SJSA1 (cell line): ENCODE measurements around the gene PLB1. TPM values are rescaled to one million over a fixed set of nuclear protein-coding genes. Genes with fewer than 3 reads are reported as not detected.
A peak's percentile ranks its signal among the peaks of the same experiment; 100 is the strongest.

ENCODE experiments used
- DNase-seq, 2 experiments: peaks; one replicate each; pipeline ENCODE4 v3.0.0-alpha.2; 2015 to 2020; ENCODE audit warnings: low spot score in 2 of 2, low read depth in 1 of 2
- H3K27ac ChIP-seq: fragments of 250-450 bp; sonication (Bioruptor Pico); 2 replicates; pipeline ENCODE4 v1.5.1; 2020; ENCODE audit warnings: mild to moderate bottlenecking, moderate library complexity
- H3K27me3 ChIP-seq: fragments of 250-450 bp; sonication (Bioruptor Pico); replicated peaks from 2 replicates; pipeline ENCODE4 v1.5.1; 2020; ENCODE audit warnings: mild to moderate bottlenecking, moderate library complexity
- H3K36me3 ChIP-seq: fragments of 250-450 bp; sonication (Bioruptor Pico); 2 replicates; pipeline ENCODE4 v1.5.1; 2020; ENCODE audit warnings: mild to moderate bottlenecking
- H3K4me1 ChIP-seq: fragments of 250-450 bp; sonication (Bioruptor Pico); replicated peaks from 2 replicates; pipeline ENCODE4 v1.6.1; 2021; ENCODE audit warnings: mild to moderate bottlenecking
- H3K4me3 ChIP-seq: fragments of 250-450 bp; sonication (Bioruptor Pico); 2 replicates; pipeline ENCODE4 v1.5.1; 2020; ENCODE audit warnings: mild to moderate bottlenecking
- H3K9me3 ChIP-seq: fragments of 250-450 bp; sonication (Bioruptor Pico); replicated peaks from 2 replicates; pipeline ENCODE4 v1.5.1; 2020; ENCODE audit warnings: mild to moderate bottlenecking
- total RNA-seq: library from RNA; depleted of rRNA; stranded (reverse); fragments of >200 nt; shearing (Covaris generic); gene quantifications from 2 replicates; pipeline ENCODE4 v1.2.3, GENCODE V29; 2014

Gene PLB1
- total RNA-seq, 1 experiment from 2014 or later, result 4.6 TPM

GRCh38 chr2:28670856-28671255, 175.0 kb downstream of the PLB1 start:
- Histone ChIP-seq H3K27me3 (no peaks in the 10 kb centered on the region), H3K9me3 (no peaks in the 10 kb centered on the region)

GRCh38 chr2:28673338-28673737, 177.5 kb downstream of the PLB1 start:
- H3K27me3 ChIP-seq, result no peaks in the 10 kb centered on the region
- no peaks in the 10 kb centered on the region for H3K9me3 ChIP-seq
- no peak overlapping the region for H3K4me3 ChIP-seq
- peaks cover 10% of the 10 kb centered on the region for H3K4me1 ChIP-seq
- DNase-seq, result no peak
- no peaks in the 10 kb centered on the region for H3K36me3 ChIP-seq
- H3K27ac ChIP-seq, result no peak overlapping the region

More at GRCh38 chr2:28670856-28671255, 175.0 kb downstream of the PLB1 start:
- Histone ChIP-seq H3K36me3 (no peaks in the 10 kb centered on the region), H3K4me3 (no peak overlapping the region), H3K27ac (no peak overlapping the region), H3K4me1 (peaks cover 10% of the 10 kb centered on the region)
- no peak for DNase-seq

- H3K27ac ChIP-seq, result no peak overlapping the region
- no peak overlapping the region for H3K4me3 ChIP-seq
- H3K27me3 ChIP-seq, result no peaks in the 10 kb centered on the region
- no peak for DNase-seq
- H3K9me3 ChIP-seq, result no peaks in the 10 kb centered on the region
- no peaks in the 10 kb centered on the region for H3K36me3 ChIP-seq
- peaks cover 10% of the 10 kb centered on the region for H3K4me1 ChIP-seq
Measured at GRCh38 chr2:28674062-28674712, 178.3 kb downstream of the PLB1 start.

- H3K4me3 ChIP-seq, result no peak overlapping the region
- no peak for DNase-seq
- no peaks in the 10 kb centered on the region for H3K9me3 ChIP-seq
- H3K36me3 ChIP-seq, result no peaks in the 10 kb centered on the region
- peaks cover 10% of the 10 kb centered on the region for H3K4me1 ChIP-seq
- no peaks in the 10 kb centered on the region for H3K27me3 ChIP-seq
- H3K27ac ChIP-seq, result no peak overlapping the region
Measured at GRCh38 chr2:28674713-28675068, 178.8 kb downstream of the PLB1 start.

- H3K27ac ChIP-seq, result no peak overlapping the region
- DNase-seq, result no peak
- no peak overlapping the region for H3K4me3 ChIP-seq
- no peaks in the 10 kb centered on the region for H3K36me3 ChIP-seq
- no peaks in the 10 kb centered on the region for H3K9me3 ChIP-seq
- no peaks in the 10 kb centered on the region for H3K27me3 ChIP-seq
- H3K4me1 ChIP-seq, result peaks cover 17% of the 10 kb centered on the region
Measured at GRCh38 chr2:28676152-28676835, 180.4 kb downstream of the PLB1 start.

GRCh38 chr2:28678175-28678855, 182.5 kb downstream of the PLB1 start:
- Histone ChIP-seq H3K27me3 (no peaks in the 10 kb centered on the region), H3K36me3 (no peaks in the 10 kb centered on the region), H3K9me3 (no peaks in the 10 kb centered on the region), H3K4me1 (peaks cover 38% of the 10 kb centered on the region), H3K27ac (no peak overlapping the region), H3K4me3 (no peak overlapping the region)
- no peak for DNase-seq

GRCh38 chr2:28678944-28679343, 183.1 kb downstream of the PLB1 start:
- Histone ChIP-seq H3K9me3 (no peaks in the 10 kb centered on the region), H3K4me1 (peaks cover 41% of the 10 kb centered on the region), H3K27ac (no peak overlapping the region), H3K4me3 (no peak overlapping the region), H3K27me3 (no peaks in the 10 kb centered on the region), H3K36me3 (no peaks in the 10 kb centered on the region)
- DNase-seq, result no peak

GRCh38 chr2:28680657-28681056, 184.8 kb downstream of the PLB1 start:
- H3K9me3 ChIP-seq, result no peaks in the 10 kb centered on the region
- no peaks in the 10 kb centered on the region for H3K27me3 ChIP-seq
- peaks cover 32% of the 10 kb centered on the region for H3K4me1 ChIP-seq
- H3K27ac ChIP-seq, result no peak overlapping the region
- DNase-seq, result no peak
- H3K36me3 ChIP-seq, result no peaks in the 10 kb centered on the region
- no peak overlapping the region for H3K4me3 ChIP-seq

- Histone ChIP-seq H3K9me3 (no peaks in the 10 kb centered on the region), H3K4me1 (peaks cover 32% of the 10 kb centered on the region), H3K27ac (no peak overlapping the region), H3K4me3 (no peak overlapping the region), H3K36me3 (no peaks in the 10 kb centered on the region), H3K27me3 (no peaks in the 10 kb centered on the region)
- no peak for DNase-seq
Measured at GRCh38 chr2:28681158-28681571, 185.3 kb downstream of the PLB1 start.

- H3K36me3 ChIP-seq, result no peaks in the 10 kb centered on the region
- H3K4me1 ChIP-seq, result peaks cover 32% of the 10 kb centered on the region
- DNase-seq, result no peak
- H3K27me3 ChIP-seq, result no peaks in the 10 kb centered on the region
- no peak overlapping the region for H3K4me3 ChIP-seq
- no peak overlapping the region for H3K27ac ChIP-seq
- no peaks in the 10 kb centered on the region for H3K9me3 ChIP-seq
Measured at GRCh38 chr2:28681606-28682005, 185.7 kb downstream of the PLB1 start.

GRCh38 chr2:28683100-28683706, 187.3 kb downstream of the PLB1 start:
- Histone ChIP-seq H3K4me3 (peak overlapping the region; percentile 16), H3K36me3 (no peaks in the 10 kb centered on the region), H3K4me1 (peaks cover 32% of the 10 kb centered on the region), H3K27ac (peak overlapping the region; percentile 65), H3K27me3 (no peaks in the 10 kb centered on the region), H3K9me3 (no peaks in the 10 kb centered on the region)
- peak; percentile 74 to 77 for DNase-seq

- Histone ChIP-seq H3K27me3 (no peaks in the 10 kb centered on the region), H3K36me3 (no peaks in the 10 kb centered on the region), H3K4me1 (peaks cover 32% of the 10 kb centered on the region), H3K4me3 (no peak overlapping the region), H3K27ac (no peak overlapping the region), H3K9me3 (no peaks in the 10 kb centered on the region)
- no peak for DNase-seq
Measured at GRCh38 chr2:28684142-28684858, 188.4 kb downstream of the PLB1 start.

- no peak for DNase-seq
- Histone ChIP-seq H3K4me1 (peaks cover 34% of the 10 kb centered on the region), H3K36me3 (no peaks in the 10 kb centered on the region), H3K27me3 (no peaks in the 10 kb centered on the region), H3K4me3 (no peak overlapping the region), H3K27ac (no peak overlapping the region), H3K9me3 (no peaks in the 10 kb centered on the region)
Measured at GRCh38 chr2:28687171-28687570, 191.3 kb downstream of the PLB1 start.
